ENCODE data around the gene HSD11B1.

DNA sequence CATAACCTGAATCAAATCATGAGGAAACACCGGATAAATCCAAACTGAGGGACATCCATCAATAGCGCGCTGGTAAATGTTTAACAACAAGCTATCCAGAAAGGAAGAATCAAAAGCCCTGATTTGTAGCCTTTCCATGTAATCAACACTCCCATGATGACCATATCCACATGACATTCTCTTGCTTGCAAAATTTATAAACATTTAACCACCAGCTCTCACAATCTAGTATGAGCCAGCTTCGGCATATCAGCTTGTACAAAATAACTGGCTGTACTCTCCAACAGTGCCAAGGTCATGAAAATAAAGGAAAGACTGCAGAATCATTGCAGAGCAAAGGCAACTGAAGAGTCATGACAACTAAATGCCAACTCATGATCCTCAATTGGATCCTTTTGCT lies 15.7 kb downstream of the HSD11B1 start:
- TF ChIP-seq, protein P1, sequence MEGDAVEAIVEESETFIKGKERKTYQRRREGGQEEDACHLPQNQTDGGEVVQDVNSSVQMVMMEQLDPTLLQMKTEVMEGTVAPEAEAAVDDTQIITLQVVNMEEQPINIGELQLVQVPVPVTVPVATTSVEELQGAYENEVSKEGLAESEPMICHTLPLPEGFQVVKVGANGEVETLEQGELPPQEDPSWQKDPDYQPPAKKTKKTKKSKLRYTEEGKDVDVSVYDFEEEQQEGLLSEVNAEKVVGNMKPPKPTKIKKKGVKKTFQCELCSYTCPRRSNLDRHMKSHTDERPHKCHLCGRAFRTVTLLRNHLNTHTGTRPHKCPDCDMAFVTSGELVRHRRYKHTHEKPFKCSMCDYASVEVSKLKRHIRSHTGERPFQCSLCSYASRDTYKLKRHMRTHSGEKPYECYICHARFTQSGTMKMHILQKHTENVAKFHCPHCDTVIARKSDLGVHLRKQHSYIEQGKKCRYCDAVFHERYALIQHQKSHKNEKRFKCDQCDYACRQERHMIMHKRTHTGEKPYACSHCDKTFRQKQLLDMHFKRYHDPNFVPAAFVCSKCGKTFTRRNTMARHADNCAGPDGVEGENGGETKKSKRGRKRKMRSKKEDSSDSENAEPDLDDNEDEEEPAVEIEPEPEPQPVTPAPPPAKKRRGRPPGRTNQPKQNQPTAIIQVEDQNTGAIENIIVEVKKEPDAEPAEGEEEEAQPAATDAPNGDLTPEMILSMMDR (optimal IDR thresholded peaks at IDR 0.05 in 1 of 3, IDR thresholded peaks at IDR 0.05 in 1 of 3, conservative IDR thresholded peaks at IDR 0.05 in 1 of 3; ENCODE audit: extremely low read depth in 1 of 3, insufficient read depth in 2 of 3, low read length in 3 of 3) = no peak
- TF ChIP-seq EZH2 (IDR thresholded peaks at IDR 0.05; ENCODE audit: low read length) = no peak
